HEK293 (cell line): ENCODE results near the gene TUBGCP6.

ENCODE experiments used
- CTCF ChIA-PET: fragments of 350-600 bp; formaldehyde crosslinking; extraction: SDS; loops from one replicate; lab custom pipeline; 2021; ENCODE audit warnings: antibody characterized with exemption; lab: Yijun Ruan, JAX
- POLR2A ChIA-PET: fragments of 300-600 bp; formaldehyde crosslinking; extraction: SDS; loops from one replicate; lab custom pipeline; 2020; ENCODE audit warnings: antibody characterized with exemption, inconsistent platforms; lab: Yijun Ruan, JAX
- H3K27ac ChIP-seq: fragments of 200-500 bp; sonication (Bioruptor generic); 2 replicates; pipeline ENCODE4 v1.5.1; 2014; ENCODE audit warnings: low read depth, low read length, control low read depth, inconsistent platforms; ENCODE audit errors: extremely low read depth
- H3K36me3 ChIP-seq, 2 experiments: fragments of 200-500 bp in 1 of 2; sonication (Bioruptor generic) in 1 of 2; 1 replicate in 1 of 2; 2 replicates in 1 of 2; pipeline ENCODE4 v1.5.1; 2014 to 2017; ENCODE audit warnings: inconsistent platforms in 2 of 2, low read length in 2 of 2; ENCODE audit not compliant: control insufficient read depth in 2 of 2, insufficient read depth in 1 of 2
- H3K4me1 ChIP-seq: fragments of 200-500 bp; sonication (Bioruptor generic); 2 replicates; pipeline ENCODE4 v1.5.1; 2014; ENCODE audit warnings: mild to moderate bottlenecking, low read length, inconsistent platforms; ENCODE audit not compliant: control insufficient read depth, insufficient read depth
- H3K4me3 ChIP-seq: 2 replicates; pipeline ENCODE4 v1.5.1; 2011; ENCODE audit warnings: low read depth, mild to moderate bottlenecking, control low read depth, low read length, moderate library complexity
- H3K9me3 ChIP-seq: fragments of 200-500 bp; sonication (Bioruptor generic); 2 replicates; pipeline ENCODE4 v1.5.1; 2014; ENCODE audit warnings: low read depth, low read length, inconsistent platforms; ENCODE audit not compliant: control insufficient read depth, insufficient read depth
- EGR2 ChIP-seq: fragments of 450-650 bp; formaldehyde crosslinking; IDR thresholded peaks from 2 replicates; pipeline ENCODE4 v1.5.1; 2016; ENCODE audit warnings: low read depth, missing biosample characterization, missing genetic modification characterization
- KLF1 ChIP-seq: fragments of 450-650 bp; formaldehyde crosslinking; IDR thresholded peaks from 2 replicates; pipeline ENCODE4 v1.5.1; 2016; ENCODE audit warnings: missing biosample characterization, missing genetic modification characterization
- KLF17 ChIP-seq: fragments of 450-650 bp; formaldehyde crosslinking; IDR thresholded peaks from 2 replicates; pipeline ENCODE4 v1.5.1; 2016; ENCODE audit warnings: missing biosample characterization, missing genetic modification characterization
- MZF1 ChIP-seq: fragments of 450-650 bp; formaldehyde crosslinking; IDR thresholded peaks from 2 replicates; pipeline ENCODE4 v1.5.1; 2017; ENCODE audit warnings: missing biosample characterization, missing genetic modification characterization, borderline replicate concordance
- PBX3 ChIP-seq: sonication (generic); formaldehyde crosslinking; IDR thresholded peaks from 2 replicates; pipeline ENCODE4 v1.8.1; 2022; ENCODE audit warnings: mild to moderate bottlenecking, moderate library complexity, missing genetic modification reagents
- SCRT1 ChIP-seq: fragments of 450-650 bp; formaldehyde crosslinking; IDR thresholded peaks from 2 replicates; pipeline ENCODE4 v1.5.1; 2016; ENCODE audit warnings: missing biosample characterization, missing genetic modification characterization, borderline replicate concordance
- ZFHX2 ChIP-seq: fragments of 450-650 bp; formaldehyde crosslinking; conservative IDR thresholded peaks from 2 replicates; pipeline ENCODE4 v1.5.1; 2016; ENCODE audit warnings: missing biosample characterization, missing genetic modification characterization
- ZFP41 ChIP-seq: fragments of 450-650 bp; formaldehyde crosslinking; IDR thresholded peaks from 2 replicates; pipeline ENCODE4 v1.5.1; 2016; ENCODE audit warnings: missing biosample characterization, missing genetic modification characterization, borderline replicate concordance
- ZFP69B ChIP-seq: fragments of 450-650 bp; formaldehyde crosslinking; IDR thresholded peaks from 2 replicates; pipeline ENCODE4 v1.5.1; 2016; ENCODE audit warnings: missing biosample characterization, missing genetic modification characterization
- ZNF10 ChIP-seq: fragments of 450-650 bp; formaldehyde crosslinking; IDR thresholded peaks from 2 replicates; pipeline ENCODE4 v1.5.1; 2017; ENCODE audit warnings: missing biosample characterization, missing genetic modification characterization
- ZNF114 ChIP-seq: fragments of 450-650 bp; formaldehyde crosslinking; IDR thresholded peaks from 2 replicates; pipeline ENCODE4 v1.5.0; 2017; ENCODE audit warnings: missing biosample characterization, missing genetic modification characterization
- ZNF133 ChIP-seq: fragments of 450-650 bp; formaldehyde crosslinking; IDR thresholded peaks from 2 replicates; pipeline ENCODE4 v1.5.1; 2016; ENCODE audit warnings: missing biosample characterization, missing genetic modification characterization
- ZNF2 ChIP-seq: fragments of 450-650 bp; formaldehyde crosslinking; IDR thresholded peaks from 2 replicates; pipeline ENCODE4 v1.5.1; 2016; ENCODE audit warnings: missing biosample characterization, missing genetic modification characterization
- ZNF26 ChIP-seq: fragments of 450-650 bp; formaldehyde crosslinking; IDR thresholded peaks from 2 replicates; pipeline ENCODE4 v1.5.1; 2016; ENCODE audit warnings: missing biosample characterization, missing genetic modification characterization
- ZNF391 ChIP-seq: fragments of 450-650 bp; formaldehyde crosslinking; IDR thresholded peaks from 2 replicates; pipeline ENCODE4 v1.5.1; 2016; ENCODE audit warnings: low read depth, missing biosample characterization, missing genetic modification characterization, borderline replicate concordance
- ZNF426 ChIP-seq: fragments of 450-650 bp; formaldehyde crosslinking; IDR thresholded peaks from 2 replicates; pipeline ENCODE4 v1.5.1; 2017; ENCODE audit warnings: missing biosample characterization, missing genetic modification characterization, mild to moderate bottlenecking, inconsistent platforms, moderate library complexity
- ZNF48 ChIP-seq: fragments of 450-650 bp; formaldehyde crosslinking; IDR thresholded peaks from 2 replicates; pipeline ENCODE4 v1.5.1; 2016; ENCODE audit warnings: missing biosample characterization, missing genetic modification characterization
- ZNF600 ChIP-seq: fragments of 450-650 bp; formaldehyde crosslinking; IDR thresholded peaks from 2 replicates; pipeline ENCODE4 v1.5.1; 2016; ENCODE audit warnings: missing biosample characterization, missing genetic modification characterization
- ZNF670 ChIP-seq: fragments of 450-650 bp; formaldehyde crosslinking; IDR thresholded peaks from 2 replicates; pipeline ENCODE4 v1.5.1; 2016; ENCODE audit warnings: missing biosample characterization, missing genetic modification characterization, low read depth
- ZNF692 ChIP-seq: fragments of 450-650 bp; formaldehyde crosslinking; IDR thresholded peaks from 2 replicates; pipeline ENCODE4 v1.5.1; 2016; ENCODE audit warnings: missing biosample characterization, missing genetic modification characterization
- ZNF707 ChIP-seq: fragments of 450-650 bp; formaldehyde crosslinking; IDR thresholded peaks from 2 replicates; pipeline ENCODE4 v1.5.1; 2016; ENCODE audit warnings: missing biosample characterization, missing genetic modification characterization
- ZNF791 ChIP-seq: fragments of 450-650 bp; formaldehyde crosslinking; IDR thresholded peaks from 2 replicates; pipeline ENCODE4 v1.5.1; 2016; ENCODE audit warnings: missing biosample characterization, missing genetic modification characterization
- ZNF792 ChIP-seq: fragments of 450-650 bp; formaldehyde crosslinking; IDR thresholded peaks from 2 replicates; pipeline ENCODE4 v1.5.1; 2016; ENCODE audit warnings: missing biosample characterization, missing genetic modification characterization
- ZSCAN23 ChIP-seq: fragments of 450-650 bp; formaldehyde crosslinking; IDR thresholded peaks from 2 replicates; pipeline ENCODE4 v1.5.1; 2016; ENCODE audit warnings: missing biosample characterization, missing genetic modification characterization

The TUBGCP6 gene

GRCh38 chr22:50220603-50221409, 24.0 kb downstream of the TUBGCP6 start:
- TF ChIP-seq ZFHX2 (tag by site-specific recombination) (peak; percentile 74), ZNF670 (tag by site-specific recombination) (no peak), EGR2 (peak; percentile 80)
- ChIA-PET POLR2A (no interaction called here), CTCF (interaction anchor here (0.6 kb wide), 1 partner anchor 18 kb away, joined by 4 read pairs; no protein-coding TSS in a partner anchor)
- Histone ChIP-seq H3K4me1 (peaks cover 2% of the 10 kb centered on the region; the same call in 1 of the 2 replicates), H3K9me3 (no peaks in the 10 kb centered on the region), H3K36me3 (peaks cover 17 to 98% of the 10 kb centered on the region in 2 experiments), H3K4me3 (no peak overlapping the region), H3K27ac (no peak overlapping the region)

GRCh38 chr22:50219800-50220602, 24.8 kb downstream of the TUBGCP6 start:
- no peaks in the 10 kb centered on the region for H3K9me3 ChIP-seq
- no peak overlapping the region for H3K27ac ChIP-seq
- ChIA-PET POLR2A (interaction anchor here (2.1 kb wide), 1 partner anchor 31 kb away, joined by 5 read pairs; the partner anchor contains the start of gene HDAC10), CTCF (no interaction called here)
- H3K4me1 ChIP-seq, result peaks cover 2% of the 10 kb centered on the region; the same call in 1 of the 2 replicates
- no peak overlapping the region for H3K4me3 ChIP-seq
- peaks cover 18 to 98% of the 10 kb centered on the region in 2 experiments for H3K36me3 ChIP-seq
- TF ChIP-seq ZSCAN23 (tag by site-specific recombination) (no peak), KLF17 (no peak), ZNF133 (no peak), ZNF426 (no peak), ZNF48 (tag by site-specific recombination) (no peak), ZNF600 (tag by site-specific recombination) (no peak), ZNF10 (tag by site-specific recombination) (no peak), ZNF707 (tag by site-specific recombination) (no peak), ZNF26 (no peak), SCRT1 (tag by site-specific recombination) (no peak), ZFP69B (tag by site-specific recombination) (peak; percentile 84), PBX3 (0 out of 2 replicates have a peak, but pooled peaks have one; percentile 52), ZFP41 (tag by site-specific recombination) (no peak), MZF1 (tag by site-specific recombination) (no peak), KLF1 (no peak), ZNF114 (tag by site-specific recombination) (no peak), ZNF692 (peak; percentile 84), ZNF791 (tag by site-specific recombination) (no peak), ZNF2 (tag by site-specific recombination) (no peak), ZNF391 (no peak), ZNF792 (tag by site-specific recombination) (no peak)
